ENCODE results near the gene PKD2.

The PKD2 gene

DNA sequence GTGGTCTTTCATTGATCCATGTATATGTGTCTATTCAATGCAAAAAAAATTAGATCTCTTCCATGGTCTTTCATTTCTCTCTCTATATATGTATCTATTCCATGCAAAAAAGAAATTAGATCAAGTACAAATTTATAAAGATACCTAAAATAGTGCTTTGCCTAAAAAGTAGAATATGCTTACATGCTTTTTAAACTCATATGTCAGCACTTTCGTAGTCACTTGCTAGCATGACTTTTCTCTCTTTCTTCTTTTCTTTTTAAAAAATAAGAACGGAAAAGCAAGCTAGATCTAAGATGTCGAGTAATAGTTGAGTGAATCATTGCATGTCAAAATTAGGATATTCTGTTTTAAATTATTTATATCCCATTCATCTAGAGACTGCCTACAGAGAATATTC, 50.9 kb downstream of the PKD2 start:
- no peak overlapping the region for H3K4me3 Mint-ChIP-seq
- no peaks in the 10 kb centered on the region for H3K27me3 Mint-ChIP-seq (ENCODE audit: low read depth)
- H3K27ac Mint-ChIP-seq = no peak overlapping the region
- no peaks in the 10 kb centered on the region for H3K4me1 Mint-ChIP-seq
- H3K36me3 Mint-ChIP-seq (ENCODE audit: low read depth) = peaks cover 45% of the 10 kb centered on the region
- H3K9me3 Mint-ChIP-seq = no peaks in the 10 kb centered on the region
- no peak for TF ChIP-seq CTCF (IDR thresholded peaks at IDR 0.05; ENCODE audit: unreplicated experiment in 3 of 3)

DNA sequence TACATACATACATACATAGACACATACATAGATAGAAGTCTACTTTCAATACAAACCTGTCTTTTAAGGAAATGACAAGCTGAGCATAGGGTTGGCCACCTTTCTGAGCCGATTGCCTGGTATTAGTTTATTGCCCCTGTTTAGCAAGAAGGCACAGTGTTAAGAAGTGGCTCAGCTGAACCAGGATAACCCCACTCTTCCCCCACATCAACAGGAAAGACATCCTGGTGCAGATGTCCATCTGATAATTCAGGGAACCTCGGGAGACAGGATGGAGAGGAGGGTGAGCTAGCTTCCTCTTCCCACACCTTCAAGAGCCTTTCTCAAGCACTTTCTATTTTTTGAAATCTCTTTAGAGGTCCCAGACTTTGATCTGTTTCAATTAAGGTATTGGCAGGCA, 52.3 kb downstream of the PKD2 start:
- Mint-ChIP-seq H3K27me3 (ENCODE audit: low read depth) (no peaks in the 10 kb centered on the region), H3K9me3 (no peaks in the 10 kb centered on the region), H3K36me3 (ENCODE audit: low read depth) (peaks cover 53% of the 10 kb centered on the region)

DNA sequence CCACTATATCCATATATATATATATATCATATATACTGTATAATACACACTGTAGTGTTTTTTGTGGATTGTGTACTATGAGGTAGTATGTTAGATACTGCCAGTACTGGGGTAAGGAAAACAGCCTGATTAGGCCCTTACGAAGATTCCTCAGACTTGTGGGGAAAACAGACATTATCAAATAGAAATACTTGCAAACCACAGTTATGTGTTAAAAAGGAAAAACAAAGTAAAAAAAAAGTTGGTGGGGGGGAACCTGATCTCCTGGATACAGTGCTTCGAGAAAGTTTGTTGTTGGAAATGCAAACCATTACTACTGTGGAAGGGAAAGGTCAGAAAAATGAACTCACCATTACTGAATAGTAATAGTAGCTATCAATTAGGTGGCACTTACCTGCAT, 53.0 kb downstream of the PKD2 start:
- Mint-ChIP-seq H3K36me3 (ENCODE audit: low read depth) (peaks cover 54% of the 10 kb centered on the region), H3K4me1 (no peaks in the 10 kb centered on the region), H3K9me3 (no peaks in the 10 kb centered on the region), H3K4me3 (no peak overlapping the region), H3K27ac (no peak overlapping the region), H3K27me3 (ENCODE audit: low read depth) (no peaks in the 10 kb centered on the region)
- no peak for TF ChIP-seq CTCF (IDR thresholded peaks at IDR 0.05; ENCODE audit: unreplicated experiment in 3 of 3)

More for the DNA sequence above, 52.3 kb downstream of the PKD2 start:
- H3K4me3 Mint-ChIP-seq = no peak overlapping the region
- TF ChIP-seq CTCF (IDR thresholded peaks at IDR 0.05; ENCODE audit: unreplicated experiment in 3 of 3) = no peak
- no peak overlapping the region for H3K27ac Mint-ChIP-seq
- H3K4me1 Mint-ChIP-seq = no peaks in the 10 kb centered on the region

GRCh38 chr4:88062311-88062710, 54.9 kb downstream of the PKD2 start:
- Mint-ChIP-seq H3K4me1 (no peaks in the 10 kb centered on the region), H3K27me3 (ENCODE audit: low read depth) (no peaks in the 10 kb centered on the region), H3K27ac (no peak overlapping the region), H3K4me3 (no peak overlapping the region), H3K9me3 (peaks cover 2% of the 10 kb centered on the region), H3K36me3 (ENCODE audit: low read depth) (peaks cover 57% of the 10 kb centered on the region)
- no peak for TF ChIP-seq CTCF (IDR thresholded peaks at IDR 0.05; ENCODE audit: unreplicated experiment in 3 of 3)

DNA sequence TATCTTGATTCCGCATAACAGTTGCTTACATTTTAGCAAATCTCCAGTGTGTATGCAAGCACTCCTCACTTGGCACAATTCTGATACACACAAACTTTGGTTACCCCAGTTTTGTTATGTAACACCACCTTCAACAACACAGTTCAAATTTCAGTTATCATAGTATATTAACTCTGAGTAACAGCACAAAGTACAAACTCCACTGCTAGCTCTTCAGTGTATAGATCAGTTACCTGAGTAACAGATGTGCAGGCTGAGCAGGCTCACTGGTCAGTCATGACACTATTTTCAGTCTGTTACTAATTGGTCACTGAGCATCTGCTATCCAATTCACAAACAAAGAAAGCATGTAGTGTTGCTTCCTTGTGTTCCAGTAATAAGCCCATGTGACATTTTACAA, 55.4 kb downstream of the PKD2 start:
- H3K4me1 Mint-ChIP-seq = no peaks in the 10 kb centered on the region
- peak overlapping the region in 1 of 3 experiments; percentile 53 for H3K27ac Mint-ChIP-seq
- no peak overlapping the region for H3K4me3 Mint-ChIP-seq
- H3K36me3 Mint-ChIP-seq (ENCODE audit: low read depth) = peaks cover 59% of the 10 kb centered on the region
- TF ChIP-seq CTCF (IDR thresholded peaks at IDR 0.05; ENCODE audit: unreplicated experiment in 3 of 3) = no peak
- peaks cover 5% of the 10 kb centered on the region for H3K9me3 Mint-ChIP-seq
- H3K27me3 Mint-ChIP-seq (ENCODE audit: low read depth) = no peaks in the 10 kb centered on the region

DNA sequence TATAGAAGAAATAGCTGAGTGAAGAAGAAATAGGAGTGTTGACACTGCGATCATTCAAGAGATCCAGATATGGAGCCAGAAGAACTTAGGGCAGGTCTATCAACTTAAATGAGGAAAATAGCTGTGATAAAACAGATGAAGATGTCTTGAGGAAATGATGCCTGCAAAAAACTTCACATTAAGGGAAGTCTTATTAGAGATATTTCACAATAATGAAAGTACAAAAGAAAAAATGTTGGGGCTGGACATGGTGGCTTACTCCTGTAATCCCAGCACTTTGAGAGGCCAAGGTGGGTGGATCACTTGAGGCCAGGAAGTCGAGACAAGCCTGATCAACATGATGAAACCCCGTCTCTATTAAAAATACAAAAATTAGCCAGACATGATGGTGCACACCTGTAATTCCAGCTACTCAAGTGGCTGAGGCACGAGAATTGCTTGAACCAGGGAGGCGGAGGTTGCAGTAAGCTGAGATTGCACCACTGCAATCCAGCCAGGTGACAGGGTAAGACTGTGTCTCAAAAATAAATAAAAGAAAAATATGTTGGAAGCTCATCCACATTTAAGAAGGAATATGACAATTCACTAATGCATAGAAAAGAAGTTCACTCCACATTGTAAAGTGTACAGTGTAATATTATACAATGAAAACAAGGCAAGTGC, 56.3 kb downstream of the PKD2 start:
- no peaks in the 10 kb centered on the region for H3K27me3 Mint-ChIP-seq (ENCODE audit: low read depth)
- peaks cover 9% of the 10 kb centered on the region for H3K9me3 Mint-ChIP-seq
- H3K36me3 Mint-ChIP-seq (ENCODE audit: low read depth) = peaks cover 63% of the 10 kb centered on the region
- no peak for TF ChIP-seq CTCF (IDR thresholded peaks at IDR 0.05; ENCODE audit: unreplicated experiment in 3 of 3)
- H3K4me3 Mint-ChIP-seq = no peak overlapping the region
- H3K27ac Mint-ChIP-seq = peak overlapping the region in 1 of 3 experiments; percentile 45
- no peaks in the 10 kb centered on the region for H3K4me1 Mint-ChIP-seq
